GM12872 (cell line): ENCODE data around the gene PTPRR.

Experiments
- CTCF ChIP-seq: IDR thresholded peaks from 3 replicates; pipeline ENCODE4 v1.5.1; 2011; ENCODE audit warnings: low read depth, mild to moderate bottlenecking, low read length, moderate library complexity; ENCODE audit not compliant: insufficient read depth

The PTPRR gene

GRCh38 chr12:70852416-70853150 lies 68.0 kb downstream of the PTPRR start:
- no peak for TF ChIP-seq CTCF

DNA sequence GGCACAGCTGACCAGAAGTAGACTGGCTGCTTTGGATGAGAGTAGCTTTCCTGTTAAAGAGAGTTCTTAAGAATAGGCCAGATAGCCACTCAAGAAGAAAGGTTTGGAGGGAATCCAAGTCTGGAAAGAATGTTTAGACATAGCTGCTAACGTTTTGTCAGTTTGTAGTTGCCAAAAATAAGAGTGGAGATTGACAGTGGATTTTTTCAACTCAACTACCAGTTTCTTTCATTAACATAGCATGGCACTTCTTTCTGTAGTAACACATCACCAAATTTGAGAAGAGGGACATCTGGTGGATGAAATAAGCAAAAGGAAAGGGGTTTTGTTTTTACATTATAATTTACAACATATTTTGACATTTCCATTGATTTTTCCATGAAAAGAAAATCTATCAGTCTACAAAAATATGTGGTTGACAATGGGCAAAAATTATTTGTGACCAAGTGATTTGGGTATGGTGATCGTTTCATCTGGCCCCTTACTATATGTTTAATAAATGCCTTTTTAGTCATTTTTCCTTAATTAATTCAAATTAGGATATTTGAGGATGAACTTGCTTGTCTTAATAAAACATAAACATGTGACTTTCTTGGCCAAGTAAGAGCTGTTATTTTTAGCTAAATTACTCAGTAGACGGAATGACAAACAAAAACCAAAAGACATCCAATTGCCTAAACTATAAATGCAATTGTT lies 71.1 kb downstream of the PTPRR start:
- peak; percentile 23; the same call in 1 of the 3 replicates for TF ChIP-seq CTCF

DNA sequence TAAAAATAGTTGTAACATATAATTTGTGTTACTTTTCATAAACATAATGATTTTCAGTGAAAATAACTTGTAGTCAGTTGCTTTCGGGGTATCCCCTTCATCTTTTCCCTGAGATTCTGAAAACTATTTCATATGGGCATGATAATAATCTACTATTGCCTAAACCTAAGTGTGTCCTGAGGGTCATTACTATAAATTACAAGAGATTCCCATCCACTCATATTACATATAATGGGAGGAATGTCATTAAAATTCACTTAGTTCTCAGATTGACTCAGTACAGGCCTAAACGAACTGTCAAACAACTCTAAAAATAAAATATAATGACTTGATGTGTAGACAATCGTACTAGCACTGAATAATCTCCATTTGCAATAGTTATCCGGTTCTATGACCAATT lies 72.7 kb downstream of the PTPRR start:
- no peak for TF ChIP-seq CTCF

- no peak for TF ChIP-seq CTCF
These were observed 75.3 kb downstream of the PTPRR start for GRCh38 chr12:70845268-70845667.

DNA sequence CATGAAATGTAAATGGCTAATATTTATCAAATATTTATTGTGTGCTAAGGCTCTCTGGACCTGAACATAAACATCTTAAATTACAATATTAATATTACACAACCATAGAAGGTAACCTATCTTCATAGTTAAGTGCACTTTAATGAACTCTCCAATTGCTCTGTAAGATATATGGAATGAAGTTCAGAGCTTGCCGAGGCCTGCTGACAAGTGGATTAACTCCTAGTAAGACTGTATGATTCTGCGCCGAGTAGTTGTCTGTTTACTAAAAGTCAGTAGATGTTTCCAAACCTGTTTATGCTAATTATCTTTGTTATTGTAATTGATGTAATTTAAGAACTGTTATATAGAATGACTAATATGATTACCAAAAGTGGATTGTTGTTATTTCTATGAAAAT lies 77.2 kb downstream of the PTPRR start:
- TF ChIP-seq CTCF: no peak

DNA sequence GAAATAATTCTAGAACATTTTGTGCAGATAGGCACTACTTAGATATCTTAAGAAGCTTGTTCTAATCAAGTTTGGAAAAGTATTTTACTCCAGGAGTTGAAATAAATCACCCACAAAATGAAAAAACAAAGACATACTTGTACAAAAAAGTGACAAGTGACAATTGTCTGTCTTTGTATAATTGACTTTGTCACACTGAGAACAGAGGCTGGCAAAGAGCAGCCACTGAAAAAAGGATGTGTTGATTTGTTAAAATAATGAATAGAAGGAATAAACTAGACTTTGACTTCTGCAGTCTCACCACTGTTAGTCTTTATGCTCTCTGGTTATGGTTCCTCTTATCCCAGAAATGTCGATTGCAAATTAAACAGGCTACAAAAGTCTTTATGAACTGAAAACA lies 77.6 kb downstream of the PTPRR start:
- no peak for TF ChIP-seq CTCF

- TF ChIP-seq CTCF: no peak
These were observed 78.4 kb downstream of the PTPRR start for GRCh38 chr12:70842136-70842535.
